Myocyte (in vitro differentiated cells): ENCODE data around the gene AXL. TPM values are rescaled to one million over a fixed set of nuclear protein-coding genes. Genes with fewer than 3 reads are reported as not detected.
"Not testable (repeated sequence)": the region's sequence is repeated elsewhere in the genome, so short reads cannot be mapped to it uniquely, and the experiment has no call there.

Experiments
- DNase-seq: peaks from one replicate; pipeline ENCODE4 v3.0.0-alpha.2; 2012; ENCODE audit warnings: low read depth
- total RNA-seq: library from RNA; depleted of rRNA; stranded (reverse); fragments of >200 nt; gene quantifications from 2 replicates; pipeline ENCODE4 v1.2.3, GENCODE V29; 2014

AXL gene
- total RNA-seq, 1 donor from 2014 or later: 27.0 TPM

GRCh38 chr19:41273076-41273475, 54.1 kb downstream of the AXL start:
- DNase-seq: no peak

GRCh38 chr19:41274802-41275201, 55.8 kb downstream of the AXL start:
- no peak for DNase-seq

GRCh38 chr19:41276231-41276630, 57.2 kb downstream of the AXL start:
- DNase-seq: no peak

- no peak for DNase-seq
These were observed 59.5 kb downstream of the AXL start for GRCh38 chr19:41278478-41278877.

- no peak for DNase-seq
These were observed 69.9 kb downstream of the AXL start for GRCh38 chr19:41288673-41289530.

- DNase-seq: not testable (repeated sequence)
These were observed 70.8 kb downstream of the AXL start for GRCh38 chr19:41289814-41290213.

- DNase-seq: no peak
These were observed 75.4 kb downstream of the AXL start for GRCh38 chr19:41294393-41294792.

GRCh38 chr19:41295499-41295898, 76.5 kb downstream of the AXL start:
- DNase-seq: no peak

- peak; percentile 32 for DNase-seq
These were observed 77.4 kb downstream of the AXL start for GRCh38 chr19:41296433-41296871.

- DNase-seq: peak; percentile 35
These were observed 78.8 kb downstream of the AXL start for GRCh38 chr19:41297628-41298347.

- DNase-seq: peak; percentile 97
These were observed 79.4 kb downstream of the AXL start for GRCh38 chr19:41298348-41298964.

- DNase-seq: peak; percentile 85
These were observed 80.2 kb downstream of the AXL start for GRCh38 chr19:41299046-41299754.

GRCh38 chr19:41299755-41300089, 80.7 kb downstream of the AXL start:
- DNase-seq: peak; percentile 98

GRCh38 chr19:41300555-41300954, 81.5 kb downstream of the AXL start:
- DNase-seq: no peak

GRCh38 chr19:41302624-41303351, 83.8 kb downstream of the AXL start:
- no peak for DNase-seq

- DNase-seq: no peak
These were observed 84.9 kb downstream of the AXL start for GRCh38 chr19:41303954-41304353.

- no peak for DNase-seq
These were observed 85.9 kb downstream of the AXL start for GRCh38 chr19:41304706-41305483.

GRCh38 chr19:41305927-41306793, 87.1 kb downstream of the AXL start:
- DNase-seq: no peak
